Endothelial cell of umbilical vein (primary cell): ENCODE data around the gene CSH2. TPM values are rescaled to one million over a fixed set of nuclear protein-coding genes. Genes with fewer than 3 reads are reported as not detected.
"Not testable (repeated sequence)": the region's sequence is repeated elsewhere in the genome, so short reads cannot be mapped to it uniquely, and the experiment has no call there.

Experiments
- BruUV-seq: library from RNA; stranded (reverse); fragments of 400-500 nt; replicated peaks from 2 replicates; lab custom pipeline; 2021; lab: Mats Ljungman, UMichigan
- CTCF ChIA-PET: fragments of 300-600, 350-600 bp; sonication (Branson Sonifier 250); formaldehyde crosslinking; loops from one replicate; lab custom pipeline; 2021; ENCODE audit warnings: antibody characterized with exemption, inconsistent platforms; lab: Charles Lee
- POLR2A ChIA-PET: fragments of 300-600, 350-600 bp; sonication (Branson Sonifier 250); formaldehyde crosslinking; loops from one replicate; lab custom pipeline; 2021; ENCODE audit warnings: antibody characterized with exemption, inconsistent platforms; lab: Charles Lee
- DNase-seq: peaks from one replicate; pipeline ENCODE4 v3.0.0-alpha.2; 2011; ENCODE audit warnings: low read depth, low spot score
- FAIRE-seq: peaks from 2 replicates; lab custom pipeline; 2011; peaks lifted over from hg19 to GRCh38; lab: Jason Lieb, UNC
- H2AFZ ChIP-seq: 2 replicates; pipeline ENCODE4 v1.6.0; 2012; ENCODE audit warnings: low read depth, low read length, control low read depth, inconsistent platforms
- H3K27ac ChIP-seq: 2 replicates; pipeline ENCODE4 v1.5.1; 2011; ENCODE audit warnings: low read depth, mild to moderate bottlenecking, control low read depth, low read length, moderate library complexity; ENCODE audit not compliant: insufficient read depth
- H3K27me3 ChIP-seq, 2 experiments: 2 replicates each; pipeline versions ENCODE4 v1.6.0 to v1.6.1; 2011; ENCODE audit warnings: low read length in 2 of 2, mixed read lengths in 1 of 2; ENCODE audit not compliant: control insufficient read depth in 2 of 2, insufficient read depth in 2 of 2
- H3K36me3 ChIP-seq, 2 experiments: 2 replicates in 1 of 2; 3 replicates in 1 of 2; pipeline ENCODE4 v1.5.1; 2011; ENCODE audit warnings: low read length in 2 of 2, mild to moderate bottlenecking in 1 of 2, moderate library complexity in 1 of 2; ENCODE audit not compliant: control insufficient read depth in 2 of 2, insufficient read depth in 2 of 2; ENCODE audit errors: extremely low read depth in 1 of 2
- H3K4me1 ChIP-seq: 3 replicates; pipeline ENCODE4 v1.5.1; 2011; ENCODE audit warnings: mild to moderate bottlenecking, low read length; ENCODE audit not compliant: control insufficient read depth, insufficient read depth; ENCODE audit errors: extremely low read depth
- H3K4me2 ChIP-seq: 2 replicates; pipeline ENCODE4 v1.6.1; 2011; ENCODE audit warnings: low read length, control low read depth, mixed read lengths; ENCODE audit not compliant: insufficient read depth
- H3K4me3 ChIP-seq, 3 experiments: fragments of 200-600 bp in 1 of 3; sonication (generic), shearing (Covaris generic) in 1 of 3; replicated peaks in 1 of 3; 2 replicates each; pipeline ENCODE4 v1.5.1; 2011 to 2016; ENCODE audit warnings: control low read depth in 3 of 3, low read length in 3 of 3, mild to moderate bottlenecking in 2 of 3, inconsistent platforms in 1 of 3, low read depth in 1 of 3, moderate library complexity in 1 of 3; ENCODE audit not compliant: insufficient read depth in 1 of 3
- H3K79me2 ChIP-seq: 2 replicates; pipeline ENCODE4 v1.6.0; 2012; ENCODE audit warnings: low read length, inconsistent platforms; ENCODE audit not compliant: control insufficient read depth, insufficient read depth
- H3K9ac ChIP-seq: replicated peaks from 2 replicates; pipeline ENCODE3; 2011; ENCODE audit warnings: low read length, control low read depth; ENCODE audit not compliant: insufficient read depth; ENCODE audit errors: extremely low read depth
- H3K9me1 ChIP-seq: replicated peaks from 3 replicates; pipeline ENCODE4 v1.6.0; 2011; ENCODE audit warnings: mild to moderate bottlenecking, low read length; ENCODE audit not compliant: control insufficient read depth, insufficient read depth; ENCODE audit errors: extremely low read depth
- H3K9me3 ChIP-seq: replicated peaks from 2 replicates; pipeline ENCODE4 v1.5.1; 2012; ENCODE audit warnings: low read length, inconsistent platforms; ENCODE audit not compliant: control insufficient read depth, insufficient read depth
- H4K20me1 ChIP-seq: replicated peaks from 2 replicates; pipeline ENCODE3; 2011; ENCODE audit warnings: mild to moderate bottlenecking, low read length; ENCODE audit not compliant: control insufficient read depth, insufficient read depth; ENCODE audit errors: extremely low read depth
- GATA2 ChIP-seq: IDR thresholded peaks from 2 replicates; pipeline ENCODE4 v1.7.0; 2011; ENCODE audit warnings: low read depth, mild to moderate bottlenecking, moderate library complexity, mixed read lengths, low read length; ENCODE audit not compliant: insufficient read length, insufficient read depth
- MAX ChIP-seq: IDR thresholded peaks from 2 replicates; pipeline ENCODE4 v1.6.1; 2011; ENCODE audit not compliant: insufficient read depth, insufficient read length
- POLR2AphosphoS5 ChIP-seq: IDR thresholded peaks from 2 replicates; pipeline ENCODE4 v1.6.1; 2012; ENCODE audit warnings: low read depth, mild to moderate bottlenecking, control low read depth, low read length, moderate library complexity; ENCODE audit not compliant: insufficient read depth
- dilution Hi-C: fragments of 300-500 bp; cut with MboI; formaldehyde crosslinking; loops from one replicate; pipeline ENCODE4 v1.15.0; 2019; ENCODE audit warnings: low sequenced_read_pairs; ENCODE audit not compliant: extremely low pct_ligation_motif_present
- intact Hi-C: fragments of 100-400 bp; cut with micrococcal nuclease; formaldehyde crosslinking; loops from one replicate; pipeline ENCODE4 v1.10.0; 2022
- polyA plus RNA-seq, 4 experiments: library from polyadenylated mRNA; depleted of rRNA in 3 of 4; stranded (reverse) in 3 of 4; unstranded in 1 of 4; fragments of >200 nt; gene quantifications; 2 replicates each; pipeline versions ENCODE4 v1.2.1 to v1.2.3, GENCODE V29; 2011 to 2012; ENCODE audit warnings: missing spikeins in 1 of 4
- total RNA-seq: library from RNA; stranded (reverse); gene quantifications from 2 replicates; pipeline ENCODE4 v1.2.3, GENCODE V29; 2021

Gene CSH2
- total and polyA plus RNA-seq, 2 donors (not counting 3 experiments of a cell fraction or from before 2014, with no cell fraction given): not detected

- Histone ChIP-seq H3K4me1 (no peaks in the 10 kb centered on the region), H3K79me2 (no peaks in the 10 kb centered on the region), H3K27me3 (peaks cover 10 to 19% of the 10 kb centered on the region in 2 experiments), H4K20me1 (no peaks in the 10 kb centered on the region), H3K4me3 (no peak overlapping the region), H3K9ac (no peak overlapping the region), H3K9me1 (no peaks in the 10 kb centered on the region), H3K27ac (no peak overlapping the region), H3K36me3 (no peaks in the 10 kb centered on the region), H2AFZ (no peak overlapping the region), H3K9me3 (no peaks in the 10 kb centered on the region), H3K4me2 (no peak overlapping the region)
- DNase-seq: no peak
- POLR2A ChIA-PET: no interaction called here
- TF ChIP-seq GATA2: no peak
- TF ChIP-seq MAX: no peak
- no peak for TF ChIP-seq POLR2AphosphoS5
- FAIRE-seq: no peak
- dilution Hi-C loops: no loop called here
- intact Hi-C loops: no loop called here
- CTCF ChIA-PET: interaction anchor here (0.7 to 3.6 kb wide), 5 partner anchors 10 to 434 kb away, joined by 3 to 31 read pairs (median 6); no protein-coding TSS in a partner anchor
- no TSS peak for BruUV-seq
Observed at GRCh38 chr17:63859257-63859656, 14.2 kb downstream of the CSH2 start.

GRCh38 chr17:63856425-63856824, 17.1 kb downstream of the CSH2 start:
- peaks cover 10 to 19% of the 10 kb centered on the region in 2 experiments for H3K27me3 ChIP-seq
- H3K4me3 ChIP-seq, H3K36me3 ChIP-seq, intact Hi-C loops, POLR2A ChIA-PET, H3K27ac ChIP-seq, dilution Hi-C loops, H3K79me2 ChIP-seq, FAIRE-seq, BruUV-seq, H3K4me2 ChIP-seq, H2AFZ ChIP-seq, H3K9me3 ChIP-seq, H3K9me1 ChIP-seq, H3K4me1 ChIP-seq, H4K20me1 ChIP-seq, DNase-seq, H3K9ac ChIP-seq: not testable (repeated sequence)
- CTCF ChIA-PET: interaction anchor here (0.6 to 1.2 kb wide), 8 partner anchors 8 to 241 kb away, joined by 3 to 6 read pairs (median 5); no protein-coding TSS in a partner anchor
